ENCODE results near the gene ST8SIA6.

- TF ChIP-seq ATF3 (IDR thresholded peaks at IDR 0.05; ENCODE audit: insufficient read depth, low read depth, low read length) (no peak), RFX5 (IDR thresholded peaks at IDR 0.05; ENCODE audit: borderline replicate concordance, low read depth, low read length) (no peak), SP1 (IDR thresholded peaks at IDR 0.05; ENCODE audit: low read depth, low read length) (no peak), JUND (IDR thresholded peaks at IDR 0.05; ENCODE audit: low read length) (no peak), RAD21 (IDR thresholded peaks at IDR 0.05 in 1 of 2, conservative IDR thresholded peaks at IDR 0.05 in 1 of 2; ENCODE audit: low read depth in 2 of 2, low read length in 2 of 2) (no peak), EP300 (IDR thresholded peaks at IDR 0.05; ENCODE audit: borderline replicate concordance in 1 of 2, low read depth in 2 of 2, low read length in 2 of 2) (no peak), CTCF (IDR thresholded peaks at IDR 0.05; ENCODE audit: control extremely low read depth in 1 of 3, insufficient read depth in 1 of 3, low read depth in 1 of 3, low read length in 3 of 3) (no peak), EGR1 (IDR thresholded peaks at IDR 0.05; ENCODE audit: borderline replicate concordance, low read depth, low read length) (no peak), CREB1 (IDR thresholded peaks at IDR 0.05) (no peak), EZH2 (IDR thresholded peaks at IDR 0.05; ENCODE audit: low read depth, low read length, severe bottlenecking) (no peak), SUZ12 (IDR thresholded peaks at IDR 0.05; ENCODE audit: low read length) (no peak), POLR2A (IDR thresholded peaks at IDR 0.05; ENCODE audit: control extremely low read depth in 1 of 2, low read depth in 2 of 2, low read length in 2 of 2) (no peak), MAX (IDR thresholded peaks at IDR 0.05) (no peak), TEAD4 (IDR thresholded peaks at IDR 0.05; ENCODE audit: low read depth, low read length) (no peak)
These were observed 15.8 kb downstream of the ST8SIA6 start for GRCh38 chr10:17438583-17438982.

Data from H1 (cell line).